Stimulated activated CD4-positive, alpha-beta T cell treated with anti-CD3 and anti-CD28 coated beads, TNF-alpha, amount 100 ng/mL, for 48 hours (primary cell): ENCODE measurements around the gene CDH23.

ENCODE experiments used
- DNase-seq, 3 donors: peaks; one replicate each; pipeline ENCODE4 v3.0.0-alpha.2; 2020; ENCODE audit warnings: low read depth in 3 of 3

CDH23 gene

DNA sequence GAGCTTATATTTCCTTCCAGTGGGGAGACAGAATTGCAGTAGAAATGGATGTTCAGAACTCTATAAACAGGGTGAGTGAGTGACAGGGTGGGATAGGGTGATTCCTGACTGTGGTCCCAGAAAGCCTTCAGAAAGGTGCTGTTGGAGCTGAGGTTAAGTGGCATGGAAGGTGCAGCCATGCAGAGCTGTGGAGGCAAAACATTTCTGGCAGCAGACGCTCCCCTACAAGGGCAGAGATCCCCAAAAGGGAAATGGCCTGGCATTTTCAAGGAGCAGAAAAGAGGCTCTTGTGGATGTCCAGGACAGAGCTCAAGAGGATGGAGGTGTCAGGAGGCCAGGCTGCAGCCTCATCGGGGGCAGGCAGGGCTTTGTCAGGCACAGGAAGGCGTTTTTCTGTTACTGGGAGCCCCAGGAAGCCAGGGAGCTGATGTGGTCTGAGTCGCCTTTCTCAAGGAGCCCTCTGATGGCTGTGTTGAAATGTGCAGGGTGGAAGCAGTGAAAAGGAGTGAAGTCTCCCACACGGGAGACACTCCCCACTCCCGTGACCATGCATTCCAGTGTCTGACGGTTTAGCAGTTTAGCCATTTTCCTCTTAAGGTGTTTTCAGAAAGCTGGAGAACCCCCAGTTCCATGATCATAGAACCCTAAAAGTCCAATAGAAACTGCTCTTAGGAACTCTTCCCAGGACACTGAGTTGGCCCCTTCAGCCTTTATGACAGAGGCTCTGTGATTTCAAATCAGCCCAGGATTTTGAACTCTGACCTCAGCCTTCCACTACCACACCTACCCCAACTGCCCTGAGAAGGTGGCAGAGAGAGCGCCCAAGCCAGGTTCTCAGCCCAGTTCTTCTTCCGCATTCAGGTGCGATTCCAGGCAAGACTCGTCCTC, 226.6 kb downstream of the CDH23 start:
- no peak for DNase-seq

DNA sequence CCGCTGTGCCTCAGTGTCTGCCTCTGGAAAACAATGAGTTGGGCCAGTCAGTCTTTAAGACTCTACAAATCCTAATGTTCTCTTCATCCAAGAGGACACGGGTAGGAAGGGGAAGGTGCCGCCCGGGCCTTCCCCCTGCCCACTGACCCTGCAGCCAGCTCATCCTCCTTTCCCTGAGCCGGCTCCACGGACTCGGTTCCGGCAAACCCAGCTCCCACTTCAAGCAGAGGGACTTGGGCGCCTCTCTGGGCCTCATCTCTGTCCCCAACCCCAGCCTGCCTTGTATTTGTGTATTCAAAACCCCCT, 227.2 kb downstream of the CDH23 start:
- DNase-seq = no peak

DNA sequence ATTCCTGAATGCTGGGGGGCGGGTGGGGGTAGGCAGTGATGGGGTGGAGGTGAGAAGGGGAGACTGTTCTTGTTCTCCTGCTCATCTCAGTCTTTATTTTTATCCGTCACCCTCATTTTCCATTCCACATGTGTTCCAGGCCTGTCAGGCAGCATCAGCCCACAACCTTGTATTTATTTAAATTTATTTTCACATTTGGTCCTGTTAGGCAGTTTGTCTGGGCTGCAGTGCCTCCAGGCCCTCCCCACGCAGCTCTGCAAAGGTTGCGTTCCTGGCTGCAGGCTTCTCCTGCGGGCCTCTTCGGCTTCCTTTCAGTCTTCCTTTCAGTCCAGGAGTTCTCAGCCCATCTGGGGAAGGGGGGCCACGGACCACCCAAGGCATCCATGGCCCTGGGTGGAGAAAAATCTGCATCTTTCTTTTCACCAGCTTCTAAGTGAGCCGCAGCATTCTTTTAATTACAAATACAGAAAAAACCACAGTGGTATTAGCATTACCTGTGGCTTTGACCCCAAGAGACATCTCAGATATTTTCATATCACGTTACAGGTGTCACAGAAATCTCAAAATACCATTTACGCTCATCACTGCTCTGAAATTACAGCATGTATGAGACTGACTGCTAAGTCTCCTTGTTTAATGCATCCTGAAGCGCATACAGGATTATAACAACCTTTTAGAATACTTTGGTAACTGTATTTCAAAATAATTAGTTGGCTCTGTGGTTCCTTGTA, 228.9 kb downstream of the CDH23 start:
- DNase-seq = no peak

DNA sequence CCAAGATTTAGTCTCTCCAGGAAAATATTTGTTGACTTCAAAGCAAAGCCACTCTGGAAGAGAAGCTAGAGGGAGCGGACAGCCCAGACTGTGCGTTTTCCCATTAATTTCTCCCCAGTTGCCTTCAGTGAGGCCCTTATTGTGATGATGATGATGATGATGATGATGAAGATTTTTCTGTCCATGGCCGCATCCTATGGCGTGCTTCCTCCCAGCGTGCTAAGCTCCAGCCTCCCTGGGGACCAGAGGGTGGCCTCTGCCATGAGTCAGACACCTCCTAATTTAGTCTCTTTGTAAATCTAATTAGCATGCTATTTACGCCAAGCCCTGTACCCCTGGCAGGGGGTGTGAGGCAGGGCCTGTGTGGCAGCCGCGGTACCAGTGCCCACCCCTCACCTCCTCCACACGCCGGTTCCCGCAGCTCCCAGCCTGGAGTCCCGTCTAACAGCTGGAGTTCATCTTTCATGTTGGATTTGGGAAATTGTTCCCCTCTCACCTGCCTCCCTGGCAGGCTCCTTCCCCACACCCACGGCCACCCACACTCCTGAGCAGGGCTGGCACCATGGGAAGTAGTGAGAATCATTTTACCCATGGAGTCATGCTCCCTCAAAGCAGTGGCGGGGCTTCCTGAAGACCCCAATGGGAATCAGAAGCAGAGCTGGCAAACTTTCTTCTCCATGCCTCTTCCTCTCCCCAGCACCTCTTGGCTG, 230.7 kb downstream of the CDH23 start:
- DNase-seq = no peak

DNA sequence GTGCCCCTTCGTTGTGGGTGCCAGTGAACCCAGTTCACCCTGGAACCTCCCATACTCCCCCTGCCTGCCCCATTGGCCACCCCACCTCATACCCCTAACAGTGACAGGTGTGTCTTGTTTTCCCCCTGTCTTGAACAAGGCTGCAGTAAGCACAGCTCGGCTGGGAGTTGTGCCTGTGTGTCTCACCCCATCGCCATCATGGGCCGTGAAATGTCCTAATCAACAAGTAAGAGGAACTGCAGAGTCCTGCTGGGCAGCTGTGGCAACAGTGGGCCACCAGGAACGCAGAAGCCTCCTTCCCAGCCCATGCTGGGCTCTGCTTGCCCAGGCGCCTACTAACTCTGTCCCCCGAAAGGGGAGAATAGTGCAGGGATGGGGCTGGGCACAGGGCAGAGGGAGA, 231.2 kb downstream of the CDH23 start:
- no peak for DNase-seq

DNA sequence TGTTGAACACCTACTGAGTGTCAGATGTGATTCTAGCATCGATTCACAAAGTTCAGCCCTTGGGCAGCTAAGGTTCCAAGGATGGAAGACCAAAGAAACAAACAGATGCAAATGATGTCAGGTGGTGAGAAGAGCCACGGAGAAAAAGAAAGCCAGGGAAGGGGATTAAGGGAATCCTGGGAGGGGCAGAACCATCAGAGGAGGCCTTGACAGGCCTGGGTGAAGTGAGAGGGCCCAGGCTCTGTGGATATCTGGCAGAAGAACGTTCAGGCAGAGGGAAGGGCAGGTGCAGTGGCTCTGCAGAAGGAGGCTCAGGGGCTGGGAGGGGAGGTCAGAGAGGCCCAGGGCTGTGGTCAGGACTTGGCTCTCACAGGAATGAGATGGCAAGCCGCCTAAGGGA, 232.4 kb downstream of the CDH23 start:
- DNase-seq = no peak

DNA sequence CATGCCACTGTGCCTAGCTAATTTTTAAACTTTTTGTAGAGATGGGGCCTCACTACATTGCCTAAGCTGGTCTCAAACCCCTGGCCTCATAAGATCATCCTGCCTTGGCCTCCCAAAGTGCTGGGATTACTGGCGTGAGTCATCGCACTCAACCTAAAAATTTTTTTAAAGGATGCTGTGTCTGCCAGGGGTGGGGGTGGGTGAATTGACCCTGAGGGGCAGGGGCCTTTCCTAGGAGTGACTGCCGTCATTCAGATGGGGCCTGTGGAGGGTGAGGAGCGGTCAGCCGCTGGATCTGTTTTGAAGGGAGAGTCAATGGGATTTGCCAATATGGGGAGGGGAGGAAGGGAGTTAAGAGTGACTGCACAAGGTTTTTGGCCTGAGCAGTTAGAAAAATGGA, 233.4 kb downstream of the CDH23 start:
- no peak for DNase-seq

DNA sequence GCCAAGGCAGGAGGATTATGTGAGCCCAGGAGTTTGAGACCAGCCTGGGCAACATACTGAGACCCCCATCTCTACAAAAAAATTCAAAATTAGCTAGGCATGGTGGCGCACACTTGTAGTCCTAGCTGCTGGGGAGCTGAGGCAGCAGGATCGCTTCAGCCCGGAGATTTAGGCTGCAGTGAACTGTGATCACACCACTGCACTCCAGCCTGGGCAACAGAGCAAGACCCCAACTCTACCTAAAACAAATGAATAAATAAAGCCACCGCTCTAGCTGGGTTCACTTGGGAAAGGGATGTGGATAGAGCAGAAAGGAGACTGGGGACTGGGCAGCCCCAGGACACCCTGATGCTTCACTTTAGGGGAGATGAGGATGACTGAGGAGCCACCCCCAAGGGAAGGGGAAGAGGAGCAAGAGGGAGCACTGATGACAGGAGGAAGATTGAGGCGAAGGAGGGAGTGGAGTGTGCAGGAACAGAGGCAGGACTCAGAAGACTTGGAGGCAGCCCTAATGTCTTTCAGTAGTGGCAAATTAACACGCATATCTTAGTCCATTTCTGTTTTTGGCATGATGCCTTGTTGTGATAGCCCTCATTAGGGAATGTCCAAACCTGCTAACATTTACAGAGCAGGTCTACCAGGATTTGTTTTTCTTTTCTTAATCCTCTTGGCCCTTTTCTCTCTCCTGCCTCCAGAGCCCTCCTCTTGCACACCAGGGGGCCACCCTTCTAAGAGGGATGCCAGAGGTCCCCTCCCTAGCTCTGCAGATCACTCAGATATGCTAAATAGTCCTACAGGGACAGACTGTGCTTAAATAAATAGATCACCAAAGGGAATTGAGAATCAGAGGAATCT, 234.5 kb downstream of the CDH23 start:
- no peak for DNase-seq

DNA sequence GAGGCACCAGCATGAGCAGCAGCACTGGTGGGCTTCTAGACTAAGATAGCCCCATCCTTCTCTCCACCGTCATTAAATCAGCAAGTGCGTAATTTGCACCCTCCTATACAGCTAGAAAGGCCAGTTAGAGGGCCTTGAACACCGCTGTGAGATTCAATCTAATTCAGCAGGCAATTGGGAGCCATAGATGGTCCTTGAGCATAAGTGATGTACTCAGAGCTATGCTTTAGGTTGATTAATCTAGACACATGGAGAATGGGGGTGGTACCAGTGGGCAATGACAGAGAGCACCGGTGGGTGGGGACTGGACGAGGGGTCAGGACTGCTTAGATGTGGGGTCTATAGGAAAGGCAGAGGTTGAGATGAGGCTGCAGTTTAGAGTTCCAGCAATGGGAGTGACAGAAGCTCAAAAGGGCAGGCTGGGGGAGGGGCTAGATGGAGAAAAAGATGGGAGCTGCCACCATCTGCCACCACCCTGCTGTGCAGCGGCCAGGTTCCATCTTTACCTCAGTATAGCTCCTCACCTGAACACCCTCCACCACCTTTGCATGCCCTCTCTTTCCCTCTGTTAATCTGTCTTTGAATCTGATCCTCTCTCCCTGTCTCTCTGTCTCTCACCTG, 235.6 kb downstream of the CDH23 start:
- DNase-seq = no peak

DNA sequence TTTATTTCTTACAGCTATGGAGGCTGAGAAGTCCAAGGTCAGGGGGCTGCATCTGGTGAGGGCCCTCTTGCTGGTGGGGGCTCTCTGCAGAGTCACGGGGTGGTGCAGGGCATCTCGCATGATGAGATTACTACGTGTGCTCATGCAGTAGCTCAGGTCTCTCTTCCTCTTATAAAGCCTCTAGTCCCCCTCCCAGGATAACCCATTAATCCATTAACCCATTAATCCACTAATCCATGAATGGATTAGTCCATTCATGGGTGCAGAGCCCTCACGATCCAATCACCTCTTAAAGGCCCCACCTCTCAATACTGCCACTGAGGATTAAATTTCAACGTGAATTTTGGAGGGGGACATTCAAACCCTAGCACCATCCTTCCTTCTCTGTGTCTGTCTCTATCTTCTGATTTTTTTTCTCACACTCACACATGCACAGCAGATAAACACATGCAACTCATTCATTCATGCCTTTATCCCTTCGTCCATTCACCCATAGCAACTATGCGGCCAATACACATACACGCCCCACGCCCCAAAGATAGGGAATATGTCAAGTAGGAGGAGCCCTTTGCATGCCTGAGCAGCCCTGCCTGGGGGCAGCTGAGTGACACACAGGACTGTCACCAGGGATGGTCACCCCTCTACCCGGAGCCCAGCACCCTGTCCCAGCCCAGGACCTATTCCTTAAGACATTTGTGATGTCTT, 236.3 kb downstream of the CDH23 start:
- no peak for DNase-seq

DNA sequence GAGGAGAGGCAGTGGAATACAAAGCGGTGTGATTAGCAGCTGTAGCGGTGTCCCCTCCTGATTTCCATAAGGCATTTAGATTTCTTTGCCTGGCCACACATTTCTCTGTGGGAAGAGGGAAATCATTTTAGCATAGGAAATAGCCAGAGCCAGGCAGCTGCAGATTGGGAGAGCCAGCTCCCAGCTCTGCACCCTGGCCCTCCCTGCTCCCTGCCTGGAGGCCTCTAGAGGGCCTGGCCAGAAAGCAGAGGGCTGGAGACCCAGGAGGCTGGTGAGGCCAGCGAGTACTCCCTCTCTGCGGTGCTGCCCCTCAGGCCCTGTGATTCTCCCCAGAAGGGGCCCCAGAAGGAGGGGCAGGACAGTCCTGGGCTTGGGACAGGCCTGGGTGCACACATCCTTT, 237.2 kb downstream of the CDH23 start:
- no peak for DNase-seq

DNA sequence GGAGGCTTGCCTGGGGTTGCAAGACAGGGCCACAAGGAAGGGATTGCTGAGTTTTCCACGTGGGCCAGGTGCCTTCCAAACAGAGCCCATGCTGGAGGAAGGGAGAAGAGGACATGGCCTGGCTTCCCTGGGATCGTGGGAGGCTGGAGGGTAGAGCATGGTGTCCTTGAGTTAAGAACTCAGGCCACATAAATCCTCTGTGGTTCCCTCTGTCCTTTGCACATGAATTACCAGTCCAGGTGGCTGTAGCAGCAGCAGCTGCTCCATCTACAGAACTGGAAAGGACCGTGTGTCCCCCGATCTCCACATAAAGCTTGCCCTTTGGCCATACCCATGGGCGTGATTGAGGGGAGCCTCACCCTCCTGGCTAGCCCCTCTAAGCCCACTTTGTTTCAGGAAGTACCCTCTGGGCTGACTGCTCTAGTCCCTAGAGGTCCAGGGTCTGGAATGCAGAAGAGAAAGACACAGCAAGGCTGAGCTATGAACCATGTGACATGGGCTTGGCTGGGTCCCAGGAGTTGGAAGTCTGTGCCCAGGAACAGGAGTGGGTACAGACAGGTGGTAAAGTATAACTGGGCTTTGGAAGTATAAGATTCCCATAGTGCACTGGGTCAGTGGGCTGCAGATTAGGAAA, 237.9 kb downstream of the CDH23 start:
- no peak for DNase-seq

DNA sequence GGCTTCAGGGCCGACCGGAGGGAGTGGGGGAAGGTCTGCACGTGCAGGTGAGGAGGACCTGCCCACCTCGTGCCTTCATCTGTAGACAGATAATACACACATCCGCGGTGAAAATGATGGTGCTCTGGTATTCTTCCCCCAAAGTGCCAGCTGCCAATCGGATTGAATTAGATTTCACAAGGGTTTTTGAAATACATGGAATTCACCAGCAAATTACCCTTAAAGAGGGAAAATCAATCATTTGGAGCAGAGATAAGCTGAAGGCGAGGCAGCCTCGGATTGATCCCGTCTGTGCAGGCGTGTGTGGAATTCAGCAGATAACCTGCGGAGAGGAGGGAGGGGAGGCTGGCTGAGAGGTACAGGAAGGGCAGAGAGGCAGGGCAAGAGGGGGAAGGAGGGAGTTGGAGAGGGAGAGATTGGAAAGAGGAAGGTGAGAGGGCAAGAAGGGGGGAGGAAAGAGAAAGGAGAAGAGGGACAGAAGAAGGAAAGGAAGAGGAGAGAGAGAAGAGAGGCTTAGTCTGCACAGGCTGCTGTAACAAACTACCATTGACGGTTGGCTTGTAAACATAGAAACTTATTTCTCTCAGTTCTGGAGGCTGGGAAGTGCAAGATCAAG, 238.6 kb downstream of the CDH23 start:
- no peak for DNase-seq

DNA sequence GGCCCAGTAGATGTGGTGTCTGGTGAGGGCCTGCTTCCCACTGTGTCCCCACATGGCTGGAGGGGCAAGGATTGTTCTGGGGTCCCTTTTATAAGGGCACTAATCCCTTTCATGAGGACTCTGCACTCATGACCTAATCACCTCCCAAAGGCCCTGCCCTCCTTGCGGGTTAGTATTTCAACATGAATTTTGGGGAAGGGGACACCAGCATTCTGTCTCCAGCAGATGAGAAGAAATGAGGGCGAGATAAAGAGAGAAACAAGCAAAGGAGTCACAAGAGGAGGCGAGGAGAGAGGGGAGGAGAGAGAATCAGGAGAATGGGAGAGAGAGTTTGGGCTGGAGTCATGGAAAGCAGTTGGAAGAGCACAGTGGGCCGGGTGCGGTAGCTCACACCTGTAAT, 239.1 kb downstream of the CDH23 start:
- DNase-seq = no peak

DNA sequence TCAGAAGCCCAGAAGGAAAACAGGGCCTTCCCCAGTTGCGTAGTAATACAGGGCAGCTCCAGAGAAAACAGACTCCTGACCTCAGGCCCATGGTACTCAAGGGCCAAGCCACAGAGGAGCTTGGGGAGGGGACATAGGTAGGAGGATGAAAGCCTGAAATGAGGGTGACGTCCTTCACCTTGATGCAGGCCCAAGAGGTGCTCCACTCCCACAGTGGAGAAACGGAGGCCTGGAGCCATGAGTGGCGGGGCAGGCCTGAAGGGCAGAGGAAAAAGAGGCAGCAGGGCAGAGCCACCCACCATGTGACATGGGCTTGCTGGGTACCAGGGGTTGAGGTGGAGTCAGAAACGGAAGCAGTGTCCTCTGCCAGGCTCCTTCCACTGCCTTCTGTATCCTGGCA, 239.9 kb downstream of the CDH23 start:
- no peak for DNase-seq

DNA sequence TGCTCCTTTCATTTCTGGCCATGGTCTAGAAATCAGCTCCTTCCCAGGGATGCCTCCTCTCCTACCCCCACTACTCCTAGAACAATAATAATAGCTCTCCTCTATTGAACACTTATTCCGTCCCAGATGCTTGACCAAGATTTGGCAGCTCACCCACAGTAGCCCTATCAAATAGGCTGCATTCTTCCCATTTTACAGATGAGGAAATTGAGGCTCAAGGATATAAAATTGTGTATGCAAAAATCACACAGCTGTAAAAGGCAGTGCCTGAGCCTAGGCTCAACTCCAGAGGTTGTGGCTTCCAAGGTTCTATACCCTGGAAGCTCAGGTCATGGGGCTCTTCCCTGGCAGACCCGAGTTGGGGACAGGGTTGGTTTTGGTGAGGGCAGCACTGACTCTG, 240.6 kb downstream of the CDH23 start:
- DNase-seq = no peak

DNA sequence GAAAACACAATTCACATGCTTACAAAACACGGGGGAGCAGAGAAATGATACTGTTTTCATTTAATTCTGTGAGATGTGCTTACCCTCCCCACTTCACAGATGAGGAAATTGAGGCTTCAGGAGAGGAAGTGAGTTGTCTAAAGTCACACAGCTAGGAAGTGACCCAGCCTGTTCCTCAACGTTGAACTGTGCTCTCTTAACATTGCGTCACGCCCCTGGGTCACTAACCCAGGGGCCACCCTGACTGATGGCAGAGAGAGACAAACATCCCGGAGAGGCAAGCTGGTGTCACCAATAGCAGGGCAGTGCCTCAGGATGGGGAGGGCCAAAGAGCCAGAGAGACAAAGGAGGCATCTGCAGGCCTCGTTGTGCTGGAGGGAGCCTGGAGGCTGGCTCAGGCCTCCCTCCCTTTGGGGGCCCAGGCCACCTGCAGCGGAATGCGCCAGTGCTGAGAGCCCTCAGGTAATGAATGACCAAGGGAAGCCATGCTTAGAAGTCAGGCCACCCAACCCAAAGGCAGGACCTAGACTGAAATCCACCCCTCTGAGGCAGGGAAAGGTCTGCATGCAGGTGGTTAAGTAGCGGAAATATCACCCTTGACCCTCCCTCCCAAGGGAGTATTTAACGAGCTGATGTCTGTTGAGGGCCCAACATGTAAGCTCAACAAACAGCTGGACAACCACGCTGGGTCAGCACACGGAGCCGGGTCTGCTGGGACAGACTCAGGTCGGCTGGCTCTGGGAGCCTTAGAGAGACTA, 241.5 kb downstream of the CDH23 start:
- DNase-seq = no peak

DNA sequence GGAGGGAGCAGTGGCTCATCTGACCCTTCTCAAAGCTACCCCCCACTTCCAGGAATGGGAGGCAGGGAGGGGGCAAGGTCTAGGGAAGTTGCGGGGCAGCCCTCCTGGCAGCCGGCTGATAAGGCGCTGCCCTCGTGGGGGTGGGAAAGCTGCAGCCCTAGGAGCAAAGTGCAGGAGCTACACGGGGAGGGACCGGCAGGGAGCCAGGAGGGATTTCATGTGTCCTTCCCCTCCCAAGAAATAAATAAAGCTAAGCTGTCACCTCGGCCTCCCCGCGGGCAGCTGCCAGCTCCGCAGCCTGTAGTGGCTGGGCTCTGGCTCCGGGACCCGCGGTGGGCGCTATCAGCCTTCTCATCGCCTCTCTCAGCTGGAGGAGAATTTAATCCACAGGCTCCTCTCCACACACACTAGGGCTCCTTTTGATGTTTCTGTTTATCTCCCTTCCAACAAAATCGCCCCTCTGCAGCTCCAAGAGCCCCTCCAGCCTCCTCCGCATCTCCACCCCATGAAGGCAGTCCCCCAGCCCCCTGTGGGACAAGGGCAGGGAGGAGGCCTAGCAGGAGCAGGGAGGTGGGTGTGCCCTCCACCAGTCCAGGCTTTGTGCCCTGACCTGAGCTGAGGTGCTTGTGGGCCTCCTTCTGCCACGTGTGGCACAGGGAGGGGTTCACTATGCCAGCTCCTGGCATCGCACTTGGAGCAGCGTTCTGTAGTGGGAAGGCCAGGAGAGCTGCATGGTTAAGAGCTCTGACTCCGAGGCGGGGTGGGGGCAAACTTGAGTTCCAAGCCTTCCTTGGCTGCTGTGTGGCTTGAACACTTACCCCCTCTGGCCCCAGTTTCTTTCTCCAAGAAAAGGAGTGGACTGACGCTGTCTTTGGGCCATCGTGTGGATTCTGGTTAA, 242.4 kb downstream of the CDH23 start:
- no peak for DNase-seq
